ENCODE measurements around the gene UBE2I. TPM values are rescaled to one million over a fixed set of nuclear protein-coding genes. Genes with fewer than 3 reads are reported as not detected.
"Not testable (repeated sequence)": the region's sequence is repeated elsewhere in the genome, so short reads cannot be mapped to it uniquely, and the experiment has no call there.

UBE2I gene
- total RNA-seq, 1 donor from 2014 or later, result 214 TPM

GRCh38 chr16:1289477-1289866 lies 20.0 kb upstream of the UBE2I start:
- Mint-ChIP-seq H3K36me3 (no peaks in the 10 kb centered on the region), H3K27ac (no peak overlapping the region), H3K27me3 (ENCODE audit: low read depth) (peaks cover 51% of the 10 kb centered on the region), H3K9me3 (no peaks in the 10 kb centered on the region), H3K4me1 (peaks cover 27% of the 10 kb centered on the region), H3K4me3 (no peak overlapping the region)
- no peak for DNase-seq (ENCODE audit: low spot score in 2 of 2, unreplicated experiment in 2 of 2)
- no peak for TF ChIP-seq CTCF (IDR thresholded peaks at IDR 0.05; ENCODE audit: unreplicated experiment)

GRCh38 chr16:1290063-1290501 lies 19.4 kb upstream of the UBE2I start:
- DNase-seq (ENCODE audit: low spot score in 2 of 2, unreplicated experiment in 2 of 2), result no peak
- H3K4me1 Mint-ChIP-seq, result peaks cover 28% of the 10 kb centered on the region
- H3K9me3 Mint-ChIP-seq, result no peaks in the 10 kb centered on the region
- no peak overlapping the region for H3K4me3 Mint-ChIP-seq
- no peak overlapping the region for H3K27ac Mint-ChIP-seq
- H3K27me3 Mint-ChIP-seq (ENCODE audit: low read depth), result peaks cover 51% of the 10 kb centered on the region
- TF ChIP-seq CTCF (IDR thresholded peaks at IDR 0.05; ENCODE audit: unreplicated experiment), result no peak
- no peaks in the 10 kb centered on the region for H3K36me3 Mint-ChIP-seq

DNA sequence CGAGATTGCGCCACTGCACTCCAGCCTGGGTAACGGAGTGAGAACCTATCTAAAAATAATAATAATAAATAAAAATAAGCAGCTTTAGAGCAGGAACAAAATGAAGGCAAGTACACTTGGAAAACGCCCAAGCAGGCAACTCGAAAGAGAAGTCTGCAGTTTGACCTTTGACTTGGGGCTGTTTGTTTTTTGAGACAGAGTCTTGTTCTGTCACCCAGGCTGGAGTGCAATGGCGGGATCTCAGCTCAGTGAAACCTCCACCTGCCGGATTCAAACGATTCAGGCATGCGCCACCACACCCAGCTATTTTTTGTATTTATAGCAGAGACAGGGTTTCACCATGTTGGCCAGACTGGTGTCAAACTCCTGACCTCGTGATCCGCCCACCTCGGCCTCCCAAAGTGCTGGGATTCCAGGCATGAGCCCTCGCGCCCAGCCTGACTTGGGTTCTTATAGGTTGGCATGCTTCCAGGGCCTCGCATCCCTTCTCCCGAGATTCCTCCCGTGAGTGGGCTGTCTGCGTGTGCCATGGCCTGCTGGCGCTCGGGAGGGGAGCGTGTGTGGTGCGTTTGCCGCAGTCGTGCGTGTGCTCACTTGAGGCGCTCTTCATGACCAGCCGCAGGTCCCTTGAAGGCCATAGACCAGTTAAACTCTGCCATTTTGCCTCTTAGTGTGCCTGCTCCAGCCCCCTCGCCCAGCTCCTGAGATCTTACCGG lies 18.4 kb upstream of the UBE2I start:
- no peak for DNase-seq (ENCODE audit: low spot score in 2 of 2, unreplicated experiment in 2 of 2)
- H3K4me1 Mint-ChIP-seq, result peaks cover 28% of the 10 kb centered on the region
- H3K27me3 Mint-ChIP-seq (ENCODE audit: low read depth), result peaks cover 47% of the 10 kb centered on the region
- no peaks in the 10 kb centered on the region for H3K36me3 Mint-ChIP-seq
- no peak overlapping the region for H3K27ac Mint-ChIP-seq
- no peaks in the 10 kb centered on the region for H3K9me3 Mint-ChIP-seq
- H3K4me3 Mint-ChIP-seq, result no peak overlapping the region
- no peak for TF ChIP-seq CTCF (IDR thresholded peaks at IDR 0.05; ENCODE audit: unreplicated experiment)

DNA sequence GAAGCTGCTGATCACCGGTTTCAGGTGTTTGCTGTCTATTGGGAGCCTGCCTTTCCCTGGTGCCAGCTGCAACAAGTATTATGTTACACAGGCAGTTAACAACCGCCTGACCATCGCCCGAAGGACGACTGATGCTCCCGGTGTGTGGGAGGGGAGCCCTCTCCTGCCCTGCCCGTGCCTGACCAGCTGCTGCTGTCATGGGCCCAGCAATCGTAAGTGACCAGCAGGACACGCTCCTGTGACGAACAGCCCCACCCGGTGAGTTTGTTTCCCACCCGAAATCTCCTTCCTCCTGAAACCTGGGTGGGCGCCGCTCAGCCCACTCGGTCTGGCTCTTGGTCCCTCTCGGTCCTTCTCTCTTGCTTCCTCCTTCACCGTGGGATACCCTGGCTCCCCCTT lies 17.9 kb upstream of the UBE2I start:
- Mint-ChIP-seq H3K4me3 (no peak overlapping the region), H3K27me3 (ENCODE audit: low read depth) (peaks cover 45% of the 10 kb centered on the region), H3K27ac (no peak overlapping the region), H3K9me3 (no peaks in the 10 kb centered on the region), H3K36me3 (no peaks in the 10 kb centered on the region), H3K4me1 (peaks cover 28% of the 10 kb centered on the region)
- TF ChIP-seq CTCF (IDR thresholded peaks at IDR 0.05; ENCODE audit: unreplicated experiment), result no peak
- DNase-seq (ENCODE audit: low spot score in 2 of 2, unreplicated experiment in 2 of 2), result no peak

DNA sequence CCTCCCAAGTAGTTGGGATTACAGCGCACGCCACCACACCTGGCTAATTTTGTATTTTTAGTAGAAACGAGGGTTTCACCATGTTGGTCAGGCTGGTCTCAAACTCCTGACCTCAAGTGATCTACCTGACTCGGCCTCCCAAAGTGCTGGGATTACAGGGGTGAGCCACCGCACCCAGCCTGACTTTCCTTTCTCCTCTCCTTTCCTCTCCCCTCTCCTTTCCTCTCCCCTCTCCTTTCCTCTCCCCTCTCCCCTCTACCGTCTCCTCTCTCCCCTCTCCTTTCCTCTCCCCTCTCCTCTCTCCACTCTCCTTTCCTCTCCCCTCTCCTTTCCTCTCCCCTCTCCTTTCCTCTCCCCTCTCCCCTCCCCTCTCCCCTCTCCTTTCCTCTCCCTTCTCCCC lies 17.2 kb upstream of the UBE2I start:
- not testable (repeated sequence) for H3K27ac Mint-ChIP-seq; DNase-seq (ENCODE audit: low spot score in 2 of 2, unreplicated experiment in 2 of 2); H3K36me3 Mint-ChIP-seq; H3K9me3 Mint-ChIP-seq; H3K4me3 Mint-ChIP-seq
- Mint-ChIP-seq H3K4me1 (peaks cover 33% of the 10 kb centered on the region), H3K27me3 (ENCODE audit: low read depth) (peaks cover 47% of the 10 kb centered on the region)

GRCh38 chr16:1292808-1293207 lies 16.6 kb upstream of the UBE2I start:
- not testable (repeated sequence) for H3K4me3 Mint-ChIP-seq; H3K9me3 Mint-ChIP-seq; H3K36me3 Mint-ChIP-seq; H3K27ac Mint-ChIP-seq; DNase-seq (ENCODE audit: low spot score in 2 of 2, unreplicated experiment in 2 of 2)
- Mint-ChIP-seq H3K4me1 (peaks cover 31% of the 10 kb centered on the region), H3K27me3 (ENCODE audit: low read depth) (peaks cover 44% of the 10 kb centered on the region)

Measured in mesothelial cell of epicardium (in vitro differentiated cells).